Duodenal mucosa (tissue), 2 donors: ENCODE measurements around the gene MAS1.

Experiments
- H3K27ac ChIP-seq: one replicate; pipeline ENCODE4 v1.7.0; 2013; ENCODE audit warnings: low read depth, low read length
- H3K27me3 ChIP-seq, 2 donors: one replicate each; pipeline ENCODE4 v1.7.0; 2013; ENCODE audit warnings: low read length in 2 of 2, control low read depth in 1 of 2; ENCODE audit not compliant: insufficient read depth in 2 of 2, control insufficient read depth in 1 of 2
- H3K36me3 ChIP-seq, 2 donors: one replicate each; pipeline ENCODE4 v1.7.0; 2013; ENCODE audit warnings: low read length in 2 of 2, control low read depth in 1 of 2; ENCODE audit not compliant: insufficient read depth in 2 of 2, control insufficient read depth in 1 of 2
- H3K4me1 ChIP-seq, 2 donors: one replicate each; pipeline ENCODE4 v1.7.0; 2013; ENCODE audit warnings: low read length in 2 of 2, control low read depth in 1 of 2; ENCODE audit not compliant: insufficient read depth in 2 of 2, control insufficient read depth in 1 of 2
- H3K4me3 ChIP-seq, 2 donors: one replicate each; pipeline ENCODE4 v1.7.0; 2013; ENCODE audit warnings: low read length in 2 of 2, low read depth in 1 of 2
- H3K9ac ChIP-seq, 2 donors: one replicate each; pipeline ENCODE4 v1.7.0; 2013; ENCODE audit warnings: low read length in 2 of 2, low read depth in 1 of 2
- H3K9me3 ChIP-seq, 2 donors: one replicate each; pipeline ENCODE4 v1.7.0; 2013; ENCODE audit warnings: low read length in 2 of 2, control low read depth in 1 of 2; ENCODE audit not compliant: control insufficient read depth in 1 of 2

The MAS1 gene

DNA sequence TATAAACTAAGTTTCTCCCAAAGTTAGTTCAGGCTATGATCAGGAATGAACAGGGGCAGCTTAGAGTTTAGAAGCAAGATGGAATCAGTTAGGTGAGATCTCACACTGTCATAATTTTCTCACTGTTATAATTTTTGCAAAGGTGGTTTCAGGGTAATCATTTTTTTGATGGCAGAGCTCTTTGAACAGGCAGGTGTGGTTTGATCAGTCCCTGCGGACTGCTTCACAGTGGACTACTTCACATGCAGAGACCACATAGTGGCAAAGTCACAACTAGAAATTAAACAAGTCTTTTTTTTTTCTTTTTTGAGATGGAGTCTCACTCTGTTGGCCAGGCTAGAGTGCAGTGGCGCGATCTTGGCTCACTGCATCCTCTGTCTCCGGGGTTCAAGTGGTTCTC, 6.8 kb downstream of the MAS1 start:
- Histone ChIP-seq H3K9me3 (no peaks in the 10 kb centered on the region), H3K36me3 (no peaks in the 10 kb centered on the region), H3K4me1 (no peaks in the 10 kb centered on the region), H3K4me3 (no peak overlapping the region), H3K9ac (no peak overlapping the region), H3K27me3 (peaks cover 0 to 5% of the 10 kb centered on the region in 2 donors), H3K27ac (no peak overlapping the region)

- H3K36me3 ChIP-seq: no peaks in the 10 kb centered on the region
- no peaks in the 10 kb centered on the region for H3K27me3 ChIP-seq
- no peaks in the 10 kb centered on the region for H3K4me1 ChIP-seq
- H3K4me3 ChIP-seq: no peak overlapping the region
- no peak overlapping the region for H3K27ac ChIP-seq
- no peaks in the 10 kb centered on the region for H3K9me3 ChIP-seq
- no peak overlapping the region for H3K9ac ChIP-seq
These were observed 7.7 kb downstream of the MAS1 start for GRCh38 chr6:159898519-159898918.

DNA sequence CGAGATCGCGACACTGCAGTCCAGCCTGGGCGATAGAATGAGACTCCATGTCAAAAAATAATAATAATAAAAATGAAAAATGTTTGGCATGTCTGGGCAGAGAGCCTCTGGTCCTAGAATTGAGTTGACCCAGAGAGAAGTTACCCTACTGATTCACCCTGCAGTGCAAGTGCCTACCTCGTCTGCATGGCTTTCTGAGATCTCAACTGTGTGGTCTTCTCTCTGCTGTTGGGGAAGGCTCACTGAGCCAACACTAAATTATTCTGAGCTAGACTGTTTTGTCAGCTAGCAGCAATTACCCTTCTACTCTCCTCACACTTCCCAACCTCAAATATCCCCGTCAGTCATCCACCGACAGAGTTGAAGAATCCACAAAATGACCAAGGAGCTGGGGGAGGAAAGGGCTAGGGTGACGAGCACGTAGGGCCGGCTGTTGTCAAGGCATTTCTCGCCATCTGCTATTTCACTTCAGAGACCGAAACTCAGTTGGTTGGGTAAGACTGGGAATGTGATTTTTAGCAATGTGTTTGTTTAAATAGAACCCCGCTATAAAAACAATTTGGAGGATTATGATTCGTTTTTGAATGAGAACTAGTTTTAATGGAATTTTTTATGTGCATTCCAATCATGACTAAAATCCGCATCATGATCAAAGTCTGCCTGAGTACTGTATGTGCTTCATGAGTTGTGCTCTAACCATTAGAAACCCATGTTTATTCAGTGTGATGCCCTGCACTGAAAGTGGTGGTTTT, 9.4 kb downstream of the MAS1 start:
- no peak overlapping the region for H3K9ac ChIP-seq
- H3K27ac ChIP-seq: no peak overlapping the region
- H3K36me3 ChIP-seq: no peaks in the 10 kb centered on the region
- no peaks in the 10 kb centered on the region for H3K4me1 ChIP-seq
- H3K4me3 ChIP-seq: no peak overlapping the region
- H3K27me3 ChIP-seq: no peaks in the 10 kb centered on the region
- H3K9me3 ChIP-seq: no peaks in the 10 kb centered on the region

DNA sequence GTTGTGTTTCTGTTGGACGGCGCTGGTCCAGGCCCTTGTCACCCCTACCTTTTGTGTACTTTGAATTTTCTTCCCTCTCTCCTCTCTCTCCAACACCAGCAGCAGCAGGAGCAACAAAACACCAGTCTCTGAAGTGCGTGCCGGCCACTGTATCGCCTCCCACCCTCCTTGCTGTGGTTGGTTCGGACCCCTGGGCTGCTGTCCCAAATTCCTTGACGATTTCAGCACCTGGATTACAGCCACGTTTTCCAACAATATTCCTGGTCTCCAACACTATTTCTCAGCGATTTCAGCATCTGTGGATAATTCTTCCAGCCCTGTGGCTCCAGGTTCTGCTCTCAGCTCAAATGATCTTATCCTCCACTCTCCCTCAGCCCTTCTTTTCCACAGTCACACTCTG, 11.8 kb downstream of the MAS1 start:
- Histone ChIP-seq H3K9ac (no peak overlapping the region), H3K27ac (no peak overlapping the region), H3K27me3 (peaks cover 0 to 4% of the 10 kb centered on the region in 2 donors), H3K9me3 (no peaks in the 10 kb centered on the region), H3K4me1 (no peaks in the 10 kb centered on the region), H3K4me3 (no peak overlapping the region), H3K36me3 (no peaks in the 10 kb centered on the region)

DNA sequence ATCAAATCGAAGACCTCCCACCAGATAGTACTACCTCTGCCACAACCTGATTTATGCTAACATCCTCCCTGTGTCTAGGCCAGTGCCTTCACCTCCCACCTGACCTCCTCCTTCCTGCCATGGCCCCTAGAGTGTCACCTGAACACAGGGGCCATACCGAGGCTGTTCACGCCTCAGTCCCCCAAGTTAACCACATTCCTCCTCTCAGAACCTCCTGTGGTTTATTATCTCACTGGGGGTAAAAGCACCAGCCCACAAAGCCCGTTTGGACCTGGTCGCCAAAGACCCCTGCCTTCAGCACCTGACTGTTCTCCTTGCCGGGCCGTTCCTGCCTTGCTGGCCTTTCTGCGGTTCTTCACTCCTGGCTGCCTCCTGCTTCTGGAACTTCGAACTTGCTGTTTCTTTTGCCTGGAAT, 13.7 kb downstream of the MAS1 start:
- Histone ChIP-seq H3K9ac (no peak overlapping the region), H3K27ac (no peak overlapping the region), H3K9me3 (no peaks in the 10 kb centered on the region), H3K36me3 (no peaks in the 10 kb centered on the region), H3K27me3 (peaks cover 12 to 15% of the 10 kb centered on the region in 2 donors), H3K4me3 (no peak overlapping the region), H3K4me1 (no peaks in the 10 kb centered on the region)

DNA sequence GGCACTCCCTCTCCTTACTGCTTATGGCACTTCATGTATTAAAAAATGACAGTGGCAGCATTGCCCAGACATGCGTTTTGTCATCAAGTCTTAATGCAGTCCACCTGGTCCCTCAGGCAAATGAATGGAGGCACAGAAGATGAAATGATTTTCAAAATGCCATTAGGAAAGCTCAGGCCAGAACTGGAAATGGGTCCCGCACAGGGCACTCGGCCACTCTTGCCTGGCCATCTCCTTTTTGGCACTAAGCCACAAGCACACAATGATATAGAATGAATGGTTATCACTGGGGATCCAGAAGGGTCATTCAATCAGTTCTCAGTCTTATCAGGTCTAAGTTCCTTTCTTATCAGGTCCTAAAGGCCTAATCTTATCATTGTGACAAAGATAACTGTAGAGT, 15.6 kb downstream of the MAS1 start:
- Histone ChIP-seq H3K9me3 (no peaks in the 10 kb centered on the region), H3K4me1 (no peaks in the 10 kb centered on the region), H3K36me3 (no peaks in the 10 kb centered on the region), H3K27me3 (peaks cover 15 to 20% of the 10 kb centered on the region in 2 donors), H3K27ac (no peak overlapping the region), H3K9ac (no peak overlapping the region), H3K4me3 (no peak overlapping the region)

DNA sequence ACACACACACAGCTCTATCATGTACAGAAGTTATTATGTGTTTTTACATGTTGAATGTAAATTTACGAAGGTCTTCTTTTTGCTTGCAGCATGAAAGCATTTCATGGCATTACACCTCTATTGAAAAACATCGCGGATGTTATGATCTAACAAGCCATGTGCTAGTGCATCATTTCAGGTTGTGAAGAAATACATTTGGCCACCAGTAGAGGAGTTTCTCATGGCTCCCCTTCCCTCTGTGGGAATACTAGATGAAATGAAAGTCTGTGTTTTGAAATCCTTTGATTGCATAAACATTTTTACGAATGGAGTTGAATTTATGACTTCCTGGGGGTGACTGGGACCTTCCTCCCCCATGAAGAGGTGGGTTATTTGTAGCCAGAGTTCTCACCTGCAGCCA, 17.7 kb downstream of the MAS1 start:
- Histone ChIP-seq H3K4me1 (no peaks in the 10 kb centered on the region), H3K4me3 (no peak overlapping the region), H3K9me3 (no peaks in the 10 kb centered on the region), H3K9ac (no peak overlapping the region), H3K27me3 (peaks cover 15 to 34% of the 10 kb centered on the region in 2 donors), H3K27ac (no peak overlapping the region), H3K36me3 (no peaks in the 10 kb centered on the region)

DNA sequence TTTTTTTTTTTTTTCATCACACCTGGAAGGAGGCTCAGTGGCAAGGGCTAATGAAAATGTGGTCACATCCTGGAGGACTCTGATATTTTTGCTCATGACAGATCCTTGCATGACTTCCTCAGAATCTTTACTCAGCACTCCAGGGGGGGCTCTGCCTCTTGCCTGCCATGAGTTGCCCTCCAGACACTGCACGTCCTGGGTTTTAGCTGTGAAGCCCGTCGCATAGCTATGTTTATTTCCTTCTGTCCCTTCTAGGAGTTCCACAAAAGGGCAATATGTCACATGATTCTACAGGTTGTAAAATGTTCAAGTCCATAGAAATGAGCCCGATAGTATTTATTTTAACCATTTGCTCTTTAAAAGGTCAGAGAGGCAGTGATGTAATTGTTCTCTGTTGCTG, 18.2 kb downstream of the MAS1 start:
- Histone ChIP-seq H3K4me3 (no peak overlapping the region), H3K9ac (no peak overlapping the region), H3K9me3 (no peaks in the 10 kb centered on the region), H3K27ac (no peak overlapping the region), H3K4me1 (no peaks in the 10 kb centered on the region), H3K27me3 (peaks cover 15 to 34% of the 10 kb centered on the region in 2 donors), H3K36me3 (no peaks in the 10 kb centered on the region)

- Histone ChIP-seq H3K4me1 (no peaks in the 10 kb centered on the region), H3K9ac (no peak overlapping the region), H3K27me3 (peaks cover 15 to 40% of the 10 kb centered on the region in 2 donors), H3K9me3 (no peaks in the 10 kb centered on the region), H3K27ac (no peak overlapping the region), H3K4me3 (no peak overlapping the region), H3K36me3 (no peaks in the 10 kb centered on the region)
These were observed 19.6 kb downstream of the MAS1 start for GRCh38 chr6:159910342-159910741.

GRCh38 chr6:159913375-159913774, 22.6 kb downstream of the MAS1 start:
- no peaks in the 10 kb centered on the region for H3K36me3 ChIP-seq
- peaks cover 7 to 39% of the 10 kb centered on the region in 2 donors for H3K27me3 ChIP-seq
- H3K27ac ChIP-seq: no peak overlapping the region

More at GRCh38 chr6:159913375-159913774, 22.6 kb downstream of the MAS1 start:
- Histone ChIP-seq H3K4me3 (no peak overlapping the region), H3K4me1 (no peaks in the 10 kb centered on the region), H3K9ac (no peak overlapping the region), H3K9me3 (no peaks in the 10 kb centered on the region)
